PC-3 (cell line): ENCODE measurements around the gene RNF225.

ENCODE experiments used
- CTCF ChIP-seq: fragments of 300-600 bp; sonication (generic); conservative IDR thresholded peaks from 2 replicates; pipeline ENCODE4 v1.5.1; 2017; ENCODE audit warnings: antibody characterized with exemption, low read depth, mild to moderate bottlenecking, low read length
- EZH2phosphoT487 ChIP-seq: fragments of 300-600 bp; sonication (generic); IDR thresholded peaks from 2 replicates; pipeline ENCODE4 v1.6.1; 2018; ENCODE audit warnings: mild to moderate bottlenecking, antibody characterized with exemption, low read length, borderline replicate concordance

- TF ChIP-seq CTCF (no peak), EZH2phosphoT487 (no peak)
These were observed 31.3 kb upstream of the RNF225 start for GRCh38 chr19:58364146-58364545.
